Activated CD4-positive, alpha-beta T cell treated with anti-CD3 and anti-CD28 coated beads for 48 hours (primary cell): Measurements from ENCODE around the gene BICC1.

Experiments used
- DNase-seq: peaks from one replicate; pipeline ENCODE4 v3.0.0-alpha.2; 2020

Gene BICC1

GRCh38 chr10:58653139-58653538 is 140.5 kb downstream of the BICC1 start:
- DNase-seq: no peak

GRCh38 chr10:58660575-58661255 is 148.0 kb downstream of the BICC1 start:
- no peak for DNase-seq

- no peak for DNase-seq
These were observed 148.7 kb downstream of the BICC1 start for GRCh38 chr10:58661336-58661735.

GRCh38 chr10:58661902-58662301 is 149.2 kb downstream of the BICC1 start:
- DNase-seq: no peak

GRCh38 chr10:58662314-58662713 is 149.6 kb downstream of the BICC1 start:
- DNase-seq: no peak

- DNase-seq: no peak
These were observed 152.7 kb downstream of the BICC1 start for GRCh38 chr10:58665361-58665760.

- no peak for DNase-seq
These were observed 153.4 kb downstream of the BICC1 start for GRCh38 chr10:58666024-58666423.

GRCh38 chr10:58667658-58668310 is 155.1 kb downstream of the BICC1 start:
- no peak for DNase-seq

- DNase-seq: no peak
These were observed 160.2 kb downstream of the BICC1 start for GRCh38 chr10:58672845-58673244.

- DNase-seq: no peak
These were observed 161.6 kb downstream of the BICC1 start for GRCh38 chr10:58674251-58674650.

GRCh38 chr10:58675321-58675720 is 162.6 kb downstream of the BICC1 start:
- DNase-seq: no peak

GRCh38 chr10:58691528-58691927 is 178.9 kb downstream of the BICC1 start:
- no peak for DNase-seq

GRCh38 chr10:58693919-58694318 is 181.2 kb downstream of the BICC1 start:
- DNase-seq: no peak

GRCh38 chr10:58695022-58695421 is 182.3 kb downstream of the BICC1 start:
- no peak for DNase-seq

GRCh38 chr10:58696736-58697135 is 184.1 kb downstream of the BICC1 start:
- DNase-seq: no peak

- DNase-seq: no peak
These were observed 185.0 kb downstream of the BICC1 start for GRCh38 chr10:58697691-58698090.

GRCh38 chr10:58698777-58699356 is 186.2 kb downstream of the BICC1 start:
- no peak for DNase-seq

GRCh38 chr10:58700591-58700990 is 187.9 kb downstream of the BICC1 start:
- DNase-seq: no peak

- no peak for DNase-seq
These were observed 188.9 kb downstream of the BICC1 start for GRCh38 chr10:58701405-58702135.

- DNase-seq: no peak
These were observed 191.6 kb downstream of the BICC1 start for GRCh38 chr10:58704226-58704625.

GRCh38 chr10:58704671-58705141 is 192.0 kb downstream of the BICC1 start:
- DNase-seq: no peak

- no peak for DNase-seq
These were observed 194.2 kb downstream of the BICC1 start for GRCh38 chr10:58706836-58707235.

GRCh38 chr10:58712141-58712540 is 199.5 kb downstream of the BICC1 start:
- DNase-seq: no peak

GRCh38 chr10:58712982-58713381 is 200.3 kb downstream of the BICC1 start:
- no peak for DNase-seq
